Subcutaneous abdominal adipose tissue (tissue), 5 donors: ENCODE data around the gene S100A16.
"Not testable (repeated sequence)": the region's sequence is repeated elsewhere in the genome, so short reads cannot be mapped to it uniquely, and the experiment has no call there.

Source experiments
- H3K27ac ChIP-seq: one replicate; pipeline ENCODE4 v1.7.0; 2013; ENCODE audit warnings: low read depth, mild to moderate bottlenecking, inconsistent platforms, low read length, moderate library complexity
- H3K27me3 ChIP-seq, 5 donors: one replicate each; pipeline ENCODE4 v1.7.0; 2013; ENCODE audit warnings: low read length in 5 of 5, inconsistent platforms in 1 of 5; ENCODE audit not compliant: control insufficient read depth in 5 of 5, insufficient read depth in 4 of 5
- H3K36me3 ChIP-seq, 5 donors: one replicate each; pipeline ENCODE4 v1.7.0; 2013; ENCODE audit warnings: low read length in 5 of 5; ENCODE audit not compliant: control insufficient read depth in 5 of 5, insufficient read depth in 5 of 5
- H3K4me1 ChIP-seq, 5 donors: one replicate each; pipeline ENCODE4 v1.7.0; 2013; ENCODE audit warnings: low read length in 5 of 5, mild to moderate bottlenecking in 3 of 5, moderate library complexity in 1 of 5; ENCODE audit not compliant: control insufficient read depth in 5 of 5, insufficient read depth in 5 of 5
- H3K4me3 ChIP-seq, 5 donors: one replicate each; pipeline ENCODE4 v1.7.0; 2013; ENCODE audit warnings: low read length in 5 of 5, low read depth in 1 of 5
- H3K9ac ChIP-seq, 5 donors: one replicate each; pipeline ENCODE4 v1.7.0; 2013; ENCODE audit warnings: low read length in 5 of 5, mild to moderate bottlenecking in 4 of 5, moderate library complexity in 3 of 5
- H3K9me3 ChIP-seq, 5 donors: one replicate each; pipeline ENCODE4 v1.7.0; 2013; ENCODE audit warnings: low read length in 5 of 5; ENCODE audit not compliant: control insufficient read depth in 5 of 5
- donor health status: healthy.
- donor health status: healthy.
- donor health status: healthy.
- donor health status: healthy.
- donor health status: healthy.

Gene S100A16

GRCh38 chr1:153598309-153599172, 14.4 kb downstream of the S100A16 start:
- no peaks in the 10 kb centered on the region for H3K36me3 ChIP-seq
- peak overlapping the region; percentile 54 for H3K27ac ChIP-seq
- peak overlapping the region in 2 of 5 donors; percentile 35 to 61 for H3K9ac ChIP-seq
- no peak overlapping the region for H3K4me3 ChIP-seq
- H3K9me3 ChIP-seq, result no peaks in the 10 kb centered on the region
- no peaks in the 10 kb centered on the region for H3K27me3 ChIP-seq
- H3K4me1 ChIP-seq, result peaks cover 4 to 22% (median 16%) of the 10 kb centered on the region in 5 donors

DNA sequence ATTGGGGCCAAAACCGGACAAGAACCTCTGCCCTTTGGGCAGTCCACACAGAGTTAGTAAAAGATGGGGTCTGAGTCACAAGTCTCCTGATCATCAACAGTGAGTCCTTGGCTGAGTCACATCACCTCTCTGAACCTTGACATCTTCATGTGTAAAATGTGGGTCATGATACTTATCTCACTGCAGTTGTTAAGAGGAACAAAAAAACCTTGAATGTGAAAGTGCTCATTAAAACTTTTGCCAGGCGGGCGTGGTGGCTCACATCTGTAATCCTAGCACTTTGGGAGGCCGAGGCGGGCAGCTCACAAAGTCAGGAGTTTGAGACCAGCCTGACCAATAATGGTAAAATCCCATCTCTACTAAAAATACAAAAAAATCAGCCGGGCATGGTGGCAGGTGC, 15.7 kb downstream of the S100A16 start:
- H3K27ac ChIP-seq, result no peak overlapping the region

GRCh38 chr1:153592748-153593147, 20.2 kb downstream of the S100A16 start:
- Histone ChIP-seq H3K9me3 (no peaks in the 10 kb centered on the region), H3K36me3 (no peaks in the 10 kb centered on the region), H3K27ac (no peak overlapping the region), H3K4me1 (peaks cover 0 to 7% (median 0%) of the 10 kb centered on the region in 5 donors), H3K9ac (peak overlapping the region in 1 of 5 donors; percentile 25), H3K4me3 (no peak overlapping the region), H3K27me3 (no peaks in the 10 kb centered on the region)

More for the DNA sequence above, 15.7 kb downstream of the S100A16 start:
- no peak overlapping the region for H3K9ac ChIP-seq
- H3K9me3 ChIP-seq, result no peaks in the 10 kb centered on the region
- peaks cover 4 to 29% (median 19%) of the 10 kb centered on the region in 5 donors for H3K4me1 ChIP-seq
- H3K36me3 ChIP-seq, result no peaks in the 10 kb centered on the region
- H3K4me3 ChIP-seq, result no peak overlapping the region
- H3K27me3 ChIP-seq, result no peaks in the 10 kb centered on the region

- Histone ChIP-seq H3K4me1 (peaks cover 0 to 7% (median 2%) of the 10 kb centered on the region in 5 donors), H3K9me3 (no peaks in the 10 kb centered on the region), H3K4me3 (no peak overlapping the region), H3K9ac (no peak overlapping the region), H3K36me3 (no peaks in the 10 kb centered on the region), H3K27me3 (no peaks in the 10 kb centered on the region), H3K27ac (no peak overlapping the region)
Measured at GRCh38 chr1:153588482-153588881, 24.5 kb downstream of the S100A16 start.

DNA sequence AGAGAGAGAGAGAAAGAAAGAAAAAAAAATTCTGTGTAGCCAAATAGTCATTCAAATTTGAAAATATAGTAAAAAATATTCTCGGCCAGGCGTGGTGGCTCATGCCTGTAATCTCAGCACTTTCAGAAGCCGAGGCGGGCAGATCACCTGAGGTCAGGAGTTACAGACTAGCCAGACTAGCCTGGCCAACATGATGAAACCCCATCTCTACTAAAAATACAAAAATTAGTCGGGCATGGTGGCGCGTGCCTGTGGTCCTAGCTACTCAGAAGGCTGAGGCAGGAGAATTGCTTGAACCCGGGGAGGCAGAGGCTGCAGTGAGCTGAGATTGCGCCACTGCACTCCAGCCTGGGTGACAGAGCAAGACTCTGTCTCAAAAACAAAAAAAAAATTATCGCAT, 24.9 kb downstream of the S100A16 start:
- not testable (repeated sequence) for H3K9ac ChIP-seq, H3K4me3 ChIP-seq, H3K27ac ChIP-seq, H3K9me3 ChIP-seq, H3K4me1 ChIP-seq, H3K36me3 ChIP-seq, H3K27me3 ChIP-seq

GRCh38 chr1:153587314-153587713, 25.6 kb downstream of the S100A16 start:
- no peak overlapping the region for H3K27ac ChIP-seq
- no peak overlapping the region for H3K4me3 ChIP-seq
- peaks cover 0 to 2% (median 0%) of the 10 kb centered on the region in 5 donors for H3K4me1 ChIP-seq
- H3K9ac ChIP-seq, result no peak overlapping the region
- H3K27me3 ChIP-seq, result no peaks in the 10 kb centered on the region
- no peaks in the 10 kb centered on the region for H3K36me3 ChIP-seq
- H3K9me3 ChIP-seq, result no peaks in the 10 kb centered on the region

DNA sequence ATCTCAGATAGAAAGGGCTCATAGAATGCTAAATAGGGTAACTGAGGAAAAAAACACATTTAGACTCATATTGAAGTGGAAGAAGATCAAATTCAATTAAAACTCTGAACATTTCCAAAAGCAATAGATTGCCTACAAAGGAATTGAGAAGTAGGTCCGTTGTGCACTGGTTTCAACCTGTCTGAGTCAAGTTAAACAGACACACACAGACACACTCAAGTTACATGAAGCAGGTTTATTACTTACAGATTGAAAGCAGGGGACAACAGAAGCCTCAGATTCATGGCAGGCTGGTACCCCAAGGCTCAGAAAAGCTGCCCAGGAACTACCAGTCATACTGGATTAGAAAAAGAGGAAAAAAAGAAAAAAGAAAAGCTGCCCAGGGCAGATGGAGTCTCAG, 26.6 kb downstream of the S100A16 start:
- no peak overlapping the region for H3K9ac ChIP-seq
- H3K4me1 ChIP-seq, result peaks cover 0 to 2% (median 0%) of the 10 kb centered on the region in 5 donors
- H3K27me3 ChIP-seq, result no peaks in the 10 kb centered on the region
- no peak overlapping the region for H3K27ac ChIP-seq
- H3K36me3 ChIP-seq, result no peaks in the 10 kb centered on the region
- H3K4me3 ChIP-seq, result no peak overlapping the region
- H3K9me3 ChIP-seq, result no peaks in the 10 kb centered on the region

DNA sequence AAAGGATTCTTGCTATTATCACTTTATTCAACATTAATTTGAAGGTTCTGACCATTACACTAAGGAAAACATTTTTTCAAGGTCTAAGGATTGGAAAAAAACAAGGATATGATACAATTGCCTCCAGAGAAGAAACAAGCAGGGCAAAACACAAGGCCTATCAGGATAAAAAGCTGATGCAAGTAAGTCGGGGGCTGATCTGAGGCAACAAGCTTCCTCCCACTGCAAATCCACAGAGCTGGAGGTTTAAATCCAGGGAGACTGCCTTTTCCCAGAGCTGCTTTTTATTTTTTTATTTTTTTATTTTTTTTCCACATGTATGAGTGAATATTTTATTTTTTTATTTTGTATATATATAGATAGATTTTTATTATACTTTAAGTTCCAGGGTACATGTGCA, 27.9 kb downstream of the S100A16 start:
- H3K36me3 ChIP-seq, result no peaks in the 10 kb centered on the region
- H3K9ac ChIP-seq, result no peak overlapping the region
- no peak overlapping the region for H3K4me3 ChIP-seq
- peaks cover 0 to 2% (median 0%) of the 10 kb centered on the region in 5 donors for H3K4me1 ChIP-seq
- no peaks in the 10 kb centered on the region for H3K9me3 ChIP-seq
- no peak overlapping the region for H3K27ac ChIP-seq
- no peaks in the 10 kb centered on the region for H3K27me3 ChIP-seq

- H3K9me3 ChIP-seq, result no peaks in the 10 kb centered on the region
- H3K36me3 ChIP-seq, result no peaks in the 10 kb centered on the region
- H3K9ac ChIP-seq, result no peak overlapping the region
- no peaks in the 10 kb centered on the region for H3K27me3 ChIP-seq
- H3K4me1 ChIP-seq, result peaks cover 0 to 2% (median 0%) of the 10 kb centered on the region in 5 donors
- H3K4me3 ChIP-seq, result no peak overlapping the region
- H3K27ac ChIP-seq, result no peak overlapping the region
Measured at GRCh38 chr1:153583976-153584375, 29.0 kb downstream of the S100A16 start.

GRCh38 chr1:153583514-153583913, 29.4 kb downstream of the S100A16 start:
- not testable (repeated sequence) for H3K9me3 ChIP-seq, H3K4me1 ChIP-seq, H3K4me3 ChIP-seq, H3K27ac ChIP-seq, H3K27me3 ChIP-seq, H3K36me3 ChIP-seq, H3K9ac ChIP-seq
